Karpas-422 (cell line): ENCODE data around the gene WDR26. TPM values are rescaled to one million over a fixed set of nuclear protein-coding genes. Genes with fewer than 3 reads are reported as not detected.

ENCODE experiments used
- DNase-seq: peaks from one replicate; pipeline ENCODE4 v3.0.0-alpha.2; 2015
- H2AFZ ChIP-seq: fragments of 200-600 bp; sonication (generic); 2 replicates; pipeline ENCODE4 v1.6.1; 2014; ENCODE audit warnings: antibody characterized with exemption, low read length, mixed read lengths
- H3K27ac ChIP-seq: fragments of 200-600 bp; sonication (generic); 2 replicates; pipeline ENCODE4 v1.5.1; 2014; ENCODE audit warnings: mild to moderate bottlenecking, low read length, moderate library complexity
- H3K27me3 ChIP-seq: fragments of 200-600 bp; sonication (generic); 2 replicates; pipeline ENCODE4 v1.6.1; 2014; ENCODE audit warnings: low read length, mixed read lengths
- H3K36me3 ChIP-seq: fragments of 200-600 bp; sonication (generic); 2 replicates; pipeline ENCODE4 v1.6.1; 2014; ENCODE audit warnings: low read length, mixed read lengths; ENCODE audit not compliant: insufficient read depth
- H3K4me1 ChIP-seq: fragments of 200-600 bp; sonication (generic); 2 replicates; pipeline ENCODE4 v1.6.1; 2014; ENCODE audit warnings: mild to moderate bottlenecking, low read length, mixed read lengths
- H3K4me2 ChIP-seq: fragments of 200-600 bp; sonication (generic); 2 replicates; pipeline ENCODE4 v1.6.1; 2014; ENCODE audit warnings: low read length, low read depth, mild to moderate bottlenecking; ENCODE audit not compliant: poor library complexity, severe bottlenecking
- H3K4me3 ChIP-seq: fragments of 200-600 bp; sonication (generic); 2 replicates; pipeline ENCODE4 v1.5.1; 2014; ENCODE audit warnings: mild to moderate bottlenecking, antibody characterized with exemption, low read length, mixed read lengths
- H3K79me2 ChIP-seq: fragments of 200-600 bp; sonication (generic); 2 replicates; pipeline ENCODE4 v1.6.1; 2014; ENCODE audit warnings: mild to moderate bottlenecking, low read length, mixed read lengths
- H3K9ac ChIP-seq: fragments of 200-600 bp; sonication (generic); 2 replicates; pipeline ENCODE4 v1.6.0; 2014; ENCODE audit warnings: low read length
- H3K9me2 ChIP-seq: fragments of 200-600 bp; sonication (generic), shearing (Covaris generic); replicated peaks from 2 replicates; pipeline ENCODE4 v1.6.0; 2014; ENCODE audit warnings: mild to moderate bottlenecking, low read length, moderate library complexity; ENCODE audit not compliant: insufficient read depth
- H3K9me3 ChIP-seq: fragments of 300-700, 200-600 bp; sonication (generic); 2 replicates; pipeline ENCODE4 v1.6.1; 2014; ENCODE audit warnings: low read length, mixed read lengths
- H4K20me1 ChIP-seq: fragments of 200-600 bp; sonication (generic); 2 replicates; pipeline ENCODE4 v1.6.1; 2014; ENCODE audit warnings: mild to moderate bottlenecking, antibody characterized with exemption, low read length, low read depth; ENCODE audit not compliant: insufficient read depth
- total RNA-seq: library from RNA; depleted of rRNA; stranded (reverse); fragments of >200 nt; shearing (Covaris generic); gene quantifications from 2 replicates; pipeline ENCODE4 v1.2.3, GENCODE V29; 2014; ENCODE audit warnings: low replicate concordance

WDR26 gene
- total RNA-seq, 1 experiment from 2014 or later, result 95.2 TPM

- no peaks in the 10 kb centered on the region for H3K27me3 ChIP-seq
- 0 out of 2 replicates have a peak, but pooled peaks cover 2% of the 10 kb centered on the region for H3K36me3 ChIP-seq
- peaks cover 58% of the 10 kb centered on the region for H3K79me2 ChIP-seq
- H3K27ac ChIP-seq, result no peak overlapping the region
- no peaks in the 10 kb centered on the region for H3K4me1 ChIP-seq
- DNase-seq, result no peak
- H4K20me1 ChIP-seq, result no peaks in the 10 kb centered on the region
- H3K9ac ChIP-seq, result no peak overlapping the region
- no peak overlapping the region for H2AFZ ChIP-seq
- no peaks in the 10 kb centered on the region for H3K9me2 ChIP-seq
- no peak overlapping the region for H3K4me2 ChIP-seq
- H3K9me3 ChIP-seq, result no peaks in the 10 kb centered on the region
- no peak overlapping the region for H3K4me3 ChIP-seq
These were observed 13.9 kb upstream of the WDR26 start for GRCh38 chr1:224448453-224449017.

DNA sequence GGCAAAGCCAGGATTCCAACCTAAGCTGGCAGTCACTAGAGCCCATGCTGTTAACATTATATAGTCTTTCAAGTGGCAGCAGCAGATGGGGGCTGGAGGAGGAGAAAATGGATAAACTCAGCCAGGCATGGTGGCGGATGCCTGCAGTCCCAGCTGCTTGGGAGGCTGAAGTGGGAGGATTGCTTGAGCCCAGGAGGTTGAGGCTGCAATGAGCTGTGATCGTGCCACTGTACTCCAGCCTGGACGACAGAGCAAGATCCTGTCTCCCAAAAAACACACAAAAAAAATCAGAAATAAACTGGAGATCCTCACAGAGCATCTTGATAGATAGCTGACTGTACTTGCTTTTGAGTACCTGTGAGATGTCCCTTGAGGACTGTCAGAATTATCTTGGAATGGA is 13.4 kb upstream of the WDR26 start:
- no peaks in the 10 kb centered on the region for H3K9me2 ChIP-seq
- H3K27ac ChIP-seq, result no peak overlapping the region
- H3K9ac ChIP-seq, result no peak overlapping the region
- H4K20me1 ChIP-seq, result no peaks in the 10 kb centered on the region
- H3K79me2 ChIP-seq, result peaks cover 58% of the 10 kb centered on the region
- no peak for DNase-seq
- H3K4me3 ChIP-seq, result no peak overlapping the region
- H3K36me3 ChIP-seq, result 0 out of 2 replicates have a peak, but pooled peaks cover 2% of the 10 kb centered on the region
- no peaks in the 10 kb centered on the region for H3K27me3 ChIP-seq
- H2AFZ ChIP-seq, result no peak overlapping the region
- H3K4me1 ChIP-seq, result no peaks in the 10 kb centered on the region
- H3K4me2 ChIP-seq, result no peak overlapping the region
- no peaks in the 10 kb centered on the region for H3K9me3 ChIP-seq

DNA sequence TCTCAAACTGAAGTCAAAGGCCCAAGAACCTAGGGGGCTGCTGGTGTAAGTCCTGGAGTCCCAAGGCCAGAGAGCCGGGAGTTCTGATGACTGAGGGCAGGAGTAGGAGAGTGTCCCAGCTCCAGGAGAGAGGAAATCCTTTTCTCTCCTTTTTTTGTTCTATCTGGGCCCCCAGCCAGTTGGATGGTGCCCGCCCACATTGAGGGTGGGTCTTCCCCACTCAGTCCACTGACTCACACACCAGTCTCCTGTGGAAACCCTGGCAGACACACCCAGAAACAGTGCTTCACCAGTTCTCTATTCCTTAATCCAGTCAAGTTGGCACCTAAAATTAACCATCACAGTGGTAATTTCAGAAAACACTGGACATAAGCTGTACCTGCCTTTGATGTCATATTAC is 12.7 kb upstream of the WDR26 start:
- H3K79me2 ChIP-seq, result peaks cover 60% of the 10 kb centered on the region
- 0 out of 2 replicates have a peak, but pooled peaks cover 2% of the 10 kb centered on the region for H3K36me3 ChIP-seq
- no peak overlapping the region for H2AFZ ChIP-seq
- DNase-seq, result no peak
- H3K27me3 ChIP-seq, result no peaks in the 10 kb centered on the region
- no peaks in the 10 kb centered on the region for H3K9me2 ChIP-seq
- no peak overlapping the region for H3K9ac ChIP-seq
- no peaks in the 10 kb centered on the region for H3K4me1 ChIP-seq
- no peaks in the 10 kb centered on the region for H4K20me1 ChIP-seq
- H3K4me3 ChIP-seq, result no peak overlapping the region
- H3K27ac ChIP-seq, result no peak overlapping the region
- no peaks in the 10 kb centered on the region for H3K9me3 ChIP-seq
- H3K4me2 ChIP-seq, result no peak overlapping the region

- Histone ChIP-seq H3K4me2 (no peak overlapping the region), H3K36me3 (peaks cover 2% of the 10 kb centered on the region; the same call in 1 of the 2 replicates), H2AFZ (no peak overlapping the region), H3K27me3 (no peaks in the 10 kb centered on the region), H3K4me1 (peaks cover 19% of the 10 kb centered on the region), H3K9ac (no peak overlapping the region), H3K9me2 (no peaks in the 10 kb centered on the region), H3K4me3 (no peak overlapping the region), H3K9me3 (no peaks in the 10 kb centered on the region), H3K27ac (no peak overlapping the region), H3K79me2 (peaks cover 58% of the 10 kb centered on the region), H4K20me1 (no peaks in the 10 kb centered on the region)
- no peak for DNase-seq
These were observed 4.4 kb upstream of the WDR26 start for GRCh38 chr1:224438989-224439388.

GRCh38 chr1:224435999-224436398 is 1.4 kb upstream of the WDR26 start:
- H3K79me2 ChIP-seq, result peaks cover 78% of the 10 kb centered on the region
- no peaks in the 10 kb centered on the region for H3K9me3 ChIP-seq
- no peak for DNase-seq
- no peaks in the 10 kb centered on the region for H3K27me3 ChIP-seq
- H2AFZ ChIP-seq, result no peak overlapping the region
- peak overlapping the region; percentile 88 for H3K4me2 ChIP-seq
- peaks cover 5% of the 10 kb centered on the region; the same call in 1 of the 2 replicates for H3K36me3 ChIP-seq
- no peaks in the 10 kb centered on the region for H3K9me2 ChIP-seq
- peaks cover 40% of the 10 kb centered on the region for H3K4me1 ChIP-seq
- peaks cover 8% of the 10 kb centered on the region; the same call in 1 of the 2 replicates for H4K20me1 ChIP-seq
- peak overlapping the region; percentile 81 for H3K9ac ChIP-seq
- H3K4me3 ChIP-seq, result peak overlapping the region; percentile 85
- H3K27ac ChIP-seq, result 0 out of 2 replicates have a peak overlapping the region, but pooled peaks have one; percentile 40

DNA sequence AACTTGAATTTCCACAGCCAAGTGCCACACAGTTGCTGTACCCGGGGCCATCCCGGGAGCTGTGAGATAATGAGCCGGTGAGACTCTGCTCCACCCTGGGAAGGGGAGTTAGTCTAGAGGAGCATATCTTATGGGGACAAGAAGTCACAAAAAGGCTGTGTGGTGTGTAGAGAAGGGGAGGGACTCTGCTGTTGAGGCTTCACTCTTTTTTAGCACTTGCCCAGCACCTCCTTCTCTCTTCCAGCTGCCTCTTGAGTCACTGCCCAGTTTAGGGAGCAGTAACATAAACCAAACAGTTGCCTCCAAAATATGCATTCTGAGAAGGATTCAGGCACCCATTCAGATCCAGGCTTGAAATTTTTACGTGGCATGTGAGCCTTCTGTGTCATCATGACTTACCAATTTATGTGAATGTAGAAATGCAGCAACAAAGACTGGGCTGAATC is 744 bp upstream of the WDR26 start:
- peak overlapping the region; percentile 40; the same call in 1 of the 2 replicates for H3K27ac ChIP-seq
- peak; percentile 61 for DNase-seq
- peak overlapping the region; percentile 85 for H3K4me3 ChIP-seq
- H3K9me2 ChIP-seq, result no peaks in the 10 kb centered on the region
- H3K9ac ChIP-seq, result peak overlapping the region; percentile 81
- peak overlapping the region; percentile 88 for H3K4me2 ChIP-seq
- H2AFZ ChIP-seq, result peak overlapping the region; percentile 89
- peaks cover 9% of the 10 kb centered on the region; the same call in 1 of the 2 replicates for H3K36me3 ChIP-seq
- H3K27me3 ChIP-seq, result no peaks in the 10 kb centered on the region
- no peaks in the 10 kb centered on the region for H3K9me3 ChIP-seq
- H4K20me1 ChIP-seq, result peaks cover 8% of the 10 kb centered on the region; the same call in 1 of the 2 replicates
- H3K4me1 ChIP-seq, result peaks cover 47% of the 10 kb centered on the region
- H3K79me2 ChIP-seq, result peaks cover 81% of the 10 kb centered on the region

DNA sequence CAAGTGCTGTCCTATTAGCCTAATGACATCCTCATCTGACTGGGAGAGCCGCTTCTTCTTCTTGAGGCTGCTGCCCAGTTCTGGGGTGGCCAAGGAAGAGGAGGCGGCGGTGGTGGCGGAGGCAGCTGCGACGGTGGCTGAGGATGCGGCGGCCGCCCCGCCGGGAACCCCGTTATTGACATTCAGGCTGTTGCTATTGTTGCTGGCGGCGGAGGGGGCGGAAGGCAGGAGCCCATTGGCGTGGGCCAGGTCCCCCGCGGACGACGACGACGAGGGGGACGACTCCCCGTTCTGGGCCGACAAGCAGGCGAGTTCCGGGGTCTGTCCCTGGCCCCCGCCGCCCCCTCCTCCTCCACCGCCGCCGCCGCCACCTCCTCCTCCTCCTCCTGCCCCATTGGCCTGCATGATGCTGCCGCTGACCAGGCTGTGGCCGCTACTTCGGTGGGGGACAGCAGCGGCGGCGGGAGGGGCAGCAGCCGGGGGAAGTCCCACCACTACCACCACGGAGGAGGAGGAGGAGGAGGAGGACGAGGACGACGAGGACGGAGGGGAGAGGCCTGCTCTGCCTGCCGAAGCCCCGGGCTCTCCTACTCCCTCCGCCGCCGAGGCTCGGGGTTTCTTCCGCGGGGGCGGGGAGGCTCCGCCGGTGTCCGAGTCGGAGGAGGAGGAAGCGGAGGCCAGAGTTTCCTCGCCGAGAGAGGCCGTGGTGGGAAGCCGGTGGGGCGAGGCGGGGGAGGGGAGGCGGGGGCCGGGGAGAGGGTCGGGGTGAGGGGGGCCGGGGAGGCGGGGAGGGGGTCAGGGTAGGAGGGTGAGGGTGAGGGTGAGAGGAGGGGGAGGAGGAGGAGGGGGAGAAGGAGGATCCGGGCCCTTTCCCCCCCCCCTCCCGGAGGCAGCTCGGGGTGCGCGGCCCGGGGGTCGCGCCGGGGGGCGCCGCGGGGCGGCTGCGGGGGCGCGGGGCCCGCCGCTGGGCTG is 610 bp downstream of the WDR26 start:
- peaks cover 89% of the 10 kb centered on the region for H3K79me2 ChIP-seq
- H4K20me1 ChIP-seq, result peaks cover 8% of the 10 kb centered on the region; the same call in 1 of the 2 replicates
- DNase-seq, result peak; percentile 60
- H3K27me3 ChIP-seq, result no peaks in the 10 kb centered on the region
- peak overlapping the region; percentile 76 for H3K4me2 ChIP-seq
- H3K36me3 ChIP-seq, result peaks cover 18% of the 10 kb centered on the region; the same call in 1 of the 2 replicates
- no peaks in the 10 kb centered on the region for H3K9me2 ChIP-seq
- peak overlapping the region; percentile 88 for H3K9ac ChIP-seq
- H2AFZ ChIP-seq, result no peak overlapping the region
- H3K9me3 ChIP-seq, result no peaks in the 10 kb centered on the region
- peak overlapping the region; percentile 25 for H3K27ac ChIP-seq
- peak overlapping the region; percentile 80 for H3K4me3 ChIP-seq
- peaks cover 54% of the 10 kb centered on the region for H3K4me1 ChIP-seq
